GM10266 (cell line): ENCODE measurements around the gene CTIF.

ENCODE experiments used
- DNase-seq: peaks from one replicate; pipeline ENCODE4 v3.0.0; 2012; ENCODE audit errors: extremely low spot score
- TF ChIP-seq, protein P1 (sequence below): IDR thresholded peaks from 2 replicates; pipeline ENCODE4 v1.5.1; 2012; ENCODE audit warnings: mild to moderate bottlenecking, low read depth; ENCODE audit not compliant: control insufficient read depth, insufficient read depth; ENCODE audit errors: missing control alignments

The CTIF gene

GRCh38 chr18:48780201-48780912 lies 241.5 kb downstream of the CTIF start:
- no peak for DNase-seq
- TF ChIP-seq, protein P1, sequence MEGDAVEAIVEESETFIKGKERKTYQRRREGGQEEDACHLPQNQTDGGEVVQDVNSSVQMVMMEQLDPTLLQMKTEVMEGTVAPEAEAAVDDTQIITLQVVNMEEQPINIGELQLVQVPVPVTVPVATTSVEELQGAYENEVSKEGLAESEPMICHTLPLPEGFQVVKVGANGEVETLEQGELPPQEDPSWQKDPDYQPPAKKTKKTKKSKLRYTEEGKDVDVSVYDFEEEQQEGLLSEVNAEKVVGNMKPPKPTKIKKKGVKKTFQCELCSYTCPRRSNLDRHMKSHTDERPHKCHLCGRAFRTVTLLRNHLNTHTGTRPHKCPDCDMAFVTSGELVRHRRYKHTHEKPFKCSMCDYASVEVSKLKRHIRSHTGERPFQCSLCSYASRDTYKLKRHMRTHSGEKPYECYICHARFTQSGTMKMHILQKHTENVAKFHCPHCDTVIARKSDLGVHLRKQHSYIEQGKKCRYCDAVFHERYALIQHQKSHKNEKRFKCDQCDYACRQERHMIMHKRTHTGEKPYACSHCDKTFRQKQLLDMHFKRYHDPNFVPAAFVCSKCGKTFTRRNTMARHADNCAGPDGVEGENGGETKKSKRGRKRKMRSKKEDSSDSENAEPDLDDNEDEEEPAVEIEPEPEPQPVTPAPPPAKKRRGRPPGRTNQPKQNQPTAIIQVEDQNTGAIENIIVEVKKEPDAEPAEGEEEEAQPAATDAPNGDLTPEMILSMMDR: no peak

GRCh38 chr18:48780913-48781162 lies 242.0 kb downstream of the CTIF start:
- DNase-seq: no peak
- TF ChIP-seq, protein P1: no peak

GRCh38 chr18:48781163-48781987 lies 242.5 kb downstream of the CTIF start:
- DNase-seq: no peak
- TF ChIP-seq, protein P1: no peak

GRCh38 chr18:48781988-48782363 lies 243.1 kb downstream of the CTIF start:
- DNase-seq: no peak
- TF ChIP-seq, protein P1: no peak

DNA sequence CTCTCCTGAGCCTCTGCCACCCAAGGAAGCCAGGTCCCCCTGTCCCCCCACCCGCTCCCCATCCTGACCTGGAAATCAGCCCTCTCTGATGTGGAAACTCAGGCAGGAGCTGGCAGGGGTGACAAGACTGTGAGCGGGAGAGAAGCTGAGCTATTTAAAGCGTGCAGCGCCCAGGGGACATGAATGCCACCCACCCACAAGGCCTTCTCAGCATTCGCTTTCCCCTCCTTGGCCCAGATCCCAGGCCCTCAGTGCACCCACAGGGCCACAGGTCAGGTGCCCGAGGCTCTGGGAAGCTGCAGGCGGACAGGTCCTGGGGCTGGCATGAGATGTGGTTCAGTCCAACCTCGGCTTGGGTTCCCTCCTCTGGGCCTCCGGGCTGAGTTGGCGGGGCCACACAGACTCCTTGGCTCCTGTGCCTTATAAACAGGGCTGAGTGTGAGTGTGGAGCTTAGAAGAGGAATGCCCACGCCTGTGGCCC lies 243.6 kb downstream of the CTIF start:
- DNase-seq: no peak
- TF ChIP-seq, protein P1: no peak

- TF ChIP-seq, protein P1: no peak
- no peak for DNase-seq
Measured at GRCh38 chr18:48783616-48784520, 245.0 kb downstream of the CTIF start.
